SK-N-SH treated with all-trans-retinoic acid at 6 μM for 48 hours (cell line): ENCODE data around the gene CPNE2.

ENCODE experiments used
- ATAC-seq: fragments of 200-7000 bp; cut with Tn5 transposase; 3 replicates; pipeline ENCODE4 v1.9.1; 2020; ENCODE audit warnings: mild to moderate bottlenecking, moderate library complexity
- ARNTL ChIP-seq: fragments of 450-650 bp; formaldehyde crosslinking; IDR thresholded peaks from 2 replicates; pipeline ENCODE4 v1.5.0; 2020; ENCODE audit warnings: low read depth, mild to moderate bottlenecking, moderate library complexity, borderline replicate concordance
- BACH2 ChIP-seq: fragments of 250-450 bp; sonication (Bioruptor Pico); IDR thresholded peaks from 2 replicates; pipeline ENCODE4 v1.9.0; 2021; ENCODE audit warnings: mild to moderate bottlenecking, borderline replicate concordance
- CREB5 ChIP-seq: fragments of 250-450 bp; sonication (Bioruptor Pico); IDR thresholded peaks from 2 replicates; pipeline ENCODE4 v1.5.1; 2020; ENCODE audit warnings: low read depth, mild to moderate bottlenecking, moderate library complexity
- ESRRG ChIP-seq: fragments of 250-450 bp; sonication (Bioruptor Pico); IDR thresholded peaks from 2 replicates; pipeline ENCODE4 v1.6.1; 2021; ENCODE audit warnings: mild to moderate bottlenecking
- GLIS3 ChIP-seq: fragments of 250-450 bp; sonication (Bioruptor Pico); IDR thresholded peaks from 2 replicates; pipeline ENCODE4 v1.5.0; 2020; ENCODE audit warnings: mild to moderate bottlenecking, moderate library complexity
- OSR1 ChIP-seq: fragments of 250-450 bp; sonication (Bioruptor Pico); IDR thresholded peaks from 2 replicates; pipeline ENCODE4 v1.8.0; 2022; ENCODE audit warnings: moderate library complexity, mild to moderate bottlenecking, inconsistent platforms
- PATZ1 ChIP-seq: fragments of 250-450 bp; sonication (Bioruptor Pico); IDR thresholded peaks from 2 replicates; pipeline ENCODE4 v1.8.0; 2020; ENCODE audit warnings: mild to moderate bottlenecking, moderate library complexity, borderline replicate concordance
- POU6F1 ChIP-seq: fragments of 250-450 bp; sonication (Bioruptor Pico); IDR thresholded peaks from 2 replicates; pipeline ENCODE4 v1.8.0; 2021; ENCODE audit warnings: low read depth, mild to moderate bottlenecking, moderate library complexity, borderline replicate concordance
- PPARA ChIP-seq: fragments of 250-450 bp; sonication (Bioruptor Pico); IDR thresholded peaks from 2 replicates; pipeline ENCODE4 v1.5.0; 2020; ENCODE audit warnings: mild to moderate bottlenecking, borderline replicate concordance
- RARB ChIP-seq: fragments of 250-450 bp; sonication (Bioruptor Pico); IDR thresholded peaks from 2 replicates; pipeline ENCODE4 v1.8.0; 2021; ENCODE audit warnings: mild to moderate bottlenecking, moderate library complexity
- SNAI2 ChIP-seq: fragments of 250-450 bp; sonication (Bioruptor Pico); IDR thresholded peaks from 2 replicates; pipeline ENCODE4 v1.5.0; 2020; ENCODE audit warnings: mild to moderate bottlenecking, moderate library complexity
- TCF4 ChIP-seq: fragments of 250-450 bp; sonication (Bioruptor Pico); IDR thresholded peaks from 2 replicates; pipeline ENCODE4 v1.8.0; 2021; ENCODE audit warnings: mild to moderate bottlenecking, moderate library complexity, borderline replicate concordance
- TOX ChIP-seq: fragments of 250-450 bp; sonication (Bioruptor Pico); IDR thresholded peaks from 2 replicates; pipeline ENCODE4 v1.8.0; 2021; ENCODE audit warnings: mild to moderate bottlenecking, moderate library complexity, borderline replicate concordance
- ZC3H10 ChIP-seq: fragments of 250-450 bp; sonication (Bioruptor Pico); IDR thresholded peaks from 2 replicates; pipeline ENCODE4 v1.5.1; 2021; ENCODE audit warnings: mild to moderate bottlenecking, moderate library complexity
- ZFP3 ChIP-seq: fragments of 250-450 bp; sonication (Bioruptor Pico); IDR thresholded peaks from 2 replicates; pipeline ENCODE4 v1.5.0; 2020; ENCODE audit warnings: mild to moderate bottlenecking, moderate library complexity
- ZFP30 ChIP-seq: fragments of 450-650 bp; formaldehyde crosslinking; IDR thresholded peaks from 2 replicates; pipeline ENCODE4 v1.5.0; 2022; ENCODE audit warnings: mild to moderate bottlenecking, moderate library complexity
- ZNF565 ChIP-seq: fragments of 450-650 bp; formaldehyde crosslinking; conservative IDR thresholded peaks from 2 replicates; pipeline ENCODE4 v1.5.0; 2020; ENCODE audit warnings: low read depth, mild to moderate bottlenecking, moderate library complexity
- ZNF70 ChIP-seq: fragments of 450-650 bp; formaldehyde crosslinking; IDR thresholded peaks from 2 replicates; pipeline ENCODE4 v1.5.0; 2020; ENCODE audit warnings: mild to moderate bottlenecking, moderate library complexity
- ZNF8 ChIP-seq: fragments of 450-650 bp; formaldehyde crosslinking; IDR thresholded peaks from 2 replicates; pipeline ENCODE4 v1.5.0; 2020; ENCODE audit warnings: mild to moderate bottlenecking, moderate library complexity
- TF ChIP-seq, protein P1 (sequence below): fragments of 250-450 bp; sonication (Bioruptor Pico); IDR thresholded peaks from 2 replicates; pipeline ENCODE4 v1.5.0; 2020; ENCODE audit warnings: mild to moderate bottlenecking, moderate library complexity
- TF ChIP-seq, protein P2 (sequence below): fragments of 250-450 bp; sonication (Bioruptor Pico); IDR thresholded peaks from 2 replicates; pipeline ENCODE4 v1.5.1; 2021; ENCODE audit warnings: mild to moderate bottlenecking, moderate library complexity

The CPNE2 gene

GRCh38 chr16:57069053-57069452 lies 23.3 kb upstream of the CPNE2 start:
- ATAC-seq: no peak
- no peak for TF ChIP-seq ZC3H10 (CRISPR knock-in tag)
- no peak for TF ChIP-seq GLIS3 (CRISPR knock-in tag)
- TF ChIP-seq ZNF8 (CRISPR knock-in tag): no peak
- no peak for TF ChIP-seq PATZ1
- no peak for TF ChIP-seq CREB5 (CRISPR knock-in tag)
- TF ChIP-seq, protein P1, sequence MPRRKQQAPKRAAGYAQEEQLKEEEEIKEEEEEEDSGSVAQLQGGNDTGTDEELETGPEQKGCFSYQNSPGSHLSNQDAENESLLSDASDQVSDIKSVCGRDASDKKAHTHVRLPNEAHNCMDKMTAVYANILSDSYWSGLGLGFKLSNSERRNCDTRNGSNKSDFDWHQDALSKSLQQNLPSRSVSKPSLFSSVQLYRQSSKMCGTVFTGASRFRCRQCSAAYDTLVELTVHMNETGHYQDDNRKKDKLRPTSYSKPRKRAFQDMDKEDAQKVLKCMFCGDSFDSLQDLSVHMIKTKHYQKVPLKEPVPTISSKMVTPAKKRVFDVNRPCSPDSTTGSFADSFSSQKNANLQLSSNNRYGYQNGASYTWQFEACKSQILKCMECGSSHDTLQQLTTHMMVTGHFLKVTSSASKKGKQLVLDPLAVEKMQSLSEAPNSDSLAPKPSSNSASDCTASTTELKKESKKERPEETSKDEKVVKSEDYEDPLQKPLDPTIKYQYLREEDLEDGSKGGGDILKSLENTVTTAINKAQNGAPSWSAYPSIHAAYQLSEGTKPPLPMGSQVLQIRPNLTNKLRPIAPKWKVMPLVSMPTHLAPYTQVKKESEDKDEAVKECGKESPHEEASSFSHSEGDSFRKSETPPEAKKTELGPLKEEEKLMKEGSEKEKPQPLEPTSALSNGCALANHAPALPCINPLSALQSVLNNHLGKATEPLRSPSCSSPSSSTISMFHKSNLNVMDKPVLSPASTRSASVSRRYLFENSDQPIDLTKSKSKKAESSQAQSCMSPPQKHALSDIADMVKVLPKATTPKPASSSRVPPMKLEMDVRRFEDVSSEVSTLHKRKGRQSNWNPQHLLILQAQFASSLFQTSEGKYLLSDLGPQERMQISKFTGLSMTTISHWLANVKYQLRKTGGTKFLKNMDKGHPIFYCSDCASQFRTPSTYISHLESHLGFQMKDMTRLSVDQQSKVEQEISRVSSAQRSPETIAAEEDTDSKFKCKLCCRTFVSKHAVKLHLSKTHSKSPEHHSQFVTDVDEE: no peak
- no peak for TF ChIP-seq TCF4 (CRISPR knock-in tag)
- TF ChIP-seq SNAI2: no peak
- no peak for TF ChIP-seq ZNF565 (CRISPR knock-in tag)
- TF ChIP-seq ZFP3 (CRISPR knock-in tag): no peak
- TF ChIP-seq, protein P2, sequence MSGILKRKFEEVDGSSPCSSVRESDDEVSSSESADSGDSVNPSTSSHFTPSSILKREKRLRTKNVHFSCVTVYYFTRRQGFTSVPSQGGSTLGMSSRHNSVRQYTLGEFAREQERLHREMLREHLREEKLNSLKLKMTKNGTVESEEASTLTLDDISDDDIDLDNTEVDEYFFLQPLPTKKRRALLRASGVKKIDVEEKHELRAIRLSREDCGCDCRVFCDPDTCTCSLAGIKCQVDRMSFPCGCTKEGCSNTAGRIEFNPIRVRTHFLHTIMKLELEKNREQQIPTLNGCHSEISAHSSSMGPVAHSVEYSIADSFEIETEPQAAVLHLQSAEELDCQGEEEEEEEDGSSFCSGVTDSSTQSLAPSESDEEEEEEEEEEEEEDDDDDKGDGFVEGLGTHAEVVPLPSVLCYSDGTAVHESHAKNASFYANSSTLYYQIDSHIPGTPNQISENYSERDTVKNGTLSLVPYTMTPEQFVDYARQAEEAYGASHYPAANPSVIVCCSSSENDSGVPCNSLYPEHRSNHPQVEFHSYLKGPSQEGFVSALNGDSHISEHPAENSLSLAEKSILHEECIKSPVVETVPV: no peak
- no peak for TF ChIP-seq TOX (CRISPR knock-in tag)

- TF ChIP-seq, protein P1: no peak
- TF ChIP-seq RARB: no peak
- no peak for TF ChIP-seq ZNF565 (CRISPR knock-in tag)
- no peak for TF ChIP-seq ZFP30 (CRISPR knock-in tag)
- TF ChIP-seq CREB5 (CRISPR knock-in tag): no peak
- TF ChIP-seq, protein P2: no peak
- no peak for TF ChIP-seq ZFP3 (CRISPR knock-in tag)
- no peak for TF ChIP-seq ZC3H10 (CRISPR knock-in tag)
- TF ChIP-seq TCF4 (CRISPR knock-in tag): no peak
- no peak for TF ChIP-seq ARNTL (CRISPR knock-in tag)
- no peak for TF ChIP-seq BACH2 (CRISPR knock-in tag)
- TF ChIP-seq SNAI2: no peak
- TF ChIP-seq ESRRG: no peak
- TF ChIP-seq ZNF70: no peak
- TF ChIP-seq PPARA (CRISPR knock-in tag): no peak
- TF ChIP-seq OSR1 (CRISPR knock-in tag): no peak
- no peak for TF ChIP-seq ZNF8 (CRISPR knock-in tag)
- TF ChIP-seq POU6F1 (CRISPR knock-in tag): no peak
- no peak for ATAC-seq
Observed at GRCh38 chr16:57069635-57070370, 22.6 kb upstream of the CPNE2 start.
